Stomach (tissue), 9 donors: ENCODE measurements around the gene GPD2. TPM values are rescaled to one million over a fixed set of nuclear protein-coding genes. Genes with fewer than 3 reads are reported as not detected.

ENCODE experiments used
- DNase-seq, 2 donors: peaks; one replicate each; pipeline versions ENCODE4 v3.0.0 to v3.0.0-alpha.2; 2013 to 2019
- H3K27ac ChIP-seq, 5 donors: fragments of 200-600 bp in 4 of 5; sonication (generic) in 4 of 5; one replicate each; pipeline ENCODE4 v1.5.1; 2013 to 2019; ENCODE audit warnings: mild to moderate bottlenecking in 1 of 5, moderate library complexity in 1 of 5
- H3K27me3 ChIP-seq, 3 donors: fragments of 200-600 bp; sonication (generic); one replicate each; pipeline ENCODE4 v1.5.1; 2017 to 2019; ENCODE audit warnings: mixed run types in 1 of 3
- H3K36me3 ChIP-seq, 4 donors: fragments of 200-600 bp; sonication (generic); 1 replicate in 3 of 4; 2 replicates in 1 of 4; pipeline ENCODE4 v1.5.1; 2016 to 2019
- H3K4me1 ChIP-seq, 4 donors: fragments of 200-600 bp; sonication (generic); one replicate each; pipeline ENCODE4 v1.5.1; 2016 to 2019
- H3K4me3 ChIP-seq, 4 donors: fragments of 200-600 bp; sonication (generic) in 3 of 4; one replicate each; pipeline ENCODE4 v1.5.1; 2016 to 2019; ENCODE audit warnings: mild to moderate bottlenecking in 1 of 4
- H3K9me3 ChIP-seq, 4 donors: fragments of 200-600 bp; sonication (generic); one replicate each; pipeline ENCODE4 v1.5.1; 2016 to 2019
- EP300 ChIP-seq: sonication (generic); formaldehyde crosslinking; IDR thresholded peaks from one replicate; pipeline ENCODE4 v1.6.1; 2017; ENCODE audit warnings: antibody characterized with exemption
- POLR2A ChIP-seq, 4 donors: fragments of 450-650 bp; IDR thresholded peaks; one replicate each; pipeline ENCODE4 v1.6.1; 2016; ENCODE audit warnings: antibody characterized with exemption in 4 of 4, control low read depth in 2 of 4, mild to moderate bottlenecking in 1 of 4, moderate library complexity in 1 of 4
- POLR2AphosphoS5 ChIP-seq, 3 donors: sonication (generic); formaldehyde crosslinking; IDR thresholded peaks; one replicate each; pipeline ENCODE4 v1.6.1; 2016; ENCODE audit warnings: antibody characterized with exemption in 3 of 3
- WGBS, 5 donors: extraction: QIAGEN DNeasy Blood & Tissue Kit in 3 of 5; methylation state at CpG; one replicate each; pipeline versions ENCODE4 v1.1.5 to v1.1.7; 2013 to 2018; 5-methylcytosine and 5-hydroxymethylcytosine counted together
- intact Hi-C: fragments of 100-400 bp; cut with DNase I; formaldehyde crosslinking; loops from one replicate; pipeline ENCODE4 v1.15.1; 2023; ENCODE audit warnings: low total_unique reads
- polyA plus RNA-seq, 3 donors: library from polyadenylated mRNA; stranded (reverse); fragments of 200-250 nt; gene quantifications; one replicate each; pipeline ENCODE4 v1.2.3, GENCODE V29; 2013
- total RNA-seq, 5 donors: library from RNA; depleted of rRNA; stranded (reverse); fragments of >200 nt; gene quantifications; one replicate each; pipeline versions ENCODE4 v1.1.0 to v1.2.3, GENCODE V29; 2014 to 2016
- TF ChIP-seq, protein P1 (sequence below), 7 experiments: fragments of 450-650 bp in 4 of 7; fragments of 200-600 bp in 3 of 7; sonication (generic) in 3 of 7; IDR thresholded peaks; one replicate each; pipeline ENCODE4 v1.5.1; 2016 to 2019; ENCODE audit warnings: antibody characterized with exemption in 7 of 7, control low read depth in 2 of 7, mild to moderate bottlenecking in 1 of 7
- donor health status: healthy with polysubstance abuse.
- donor health status: Bipolar disorder and iron deficiency.
- donor health status: healthy.

GPD2 gene
- total and polyA plus RNA-seq, 8 donors: 6.2 to 254 (median 11.5) TPM

GRCh38 chr2:156400706-156401678 is 35.2 kb upstream of the GPD2 start:
- Histone ChIP-seq H3K27me3 (no peaks in the 10 kb centered on the region), H3K4me1 (peaks cover 14 to 27% (median 16%) of the 10 kb centered on the region in 4 donors), H3K27ac (peak overlapping the region; percentile 88 to 97 (median 92)), H3K4me3 (peak overlapping the region; percentile 66 to 79 (median 72)), H3K36me3 (no peaks in the 10 kb centered on the region), H3K9me3 (no peaks in the 10 kb centered on the region)
- intact Hi-C loops: no loop called here
- no peak for TF ChIP-seq POLR2AphosphoS5 (IDR thresholded peaks at IDR 0.05)
- TF ChIP-seq, protein P1, sequence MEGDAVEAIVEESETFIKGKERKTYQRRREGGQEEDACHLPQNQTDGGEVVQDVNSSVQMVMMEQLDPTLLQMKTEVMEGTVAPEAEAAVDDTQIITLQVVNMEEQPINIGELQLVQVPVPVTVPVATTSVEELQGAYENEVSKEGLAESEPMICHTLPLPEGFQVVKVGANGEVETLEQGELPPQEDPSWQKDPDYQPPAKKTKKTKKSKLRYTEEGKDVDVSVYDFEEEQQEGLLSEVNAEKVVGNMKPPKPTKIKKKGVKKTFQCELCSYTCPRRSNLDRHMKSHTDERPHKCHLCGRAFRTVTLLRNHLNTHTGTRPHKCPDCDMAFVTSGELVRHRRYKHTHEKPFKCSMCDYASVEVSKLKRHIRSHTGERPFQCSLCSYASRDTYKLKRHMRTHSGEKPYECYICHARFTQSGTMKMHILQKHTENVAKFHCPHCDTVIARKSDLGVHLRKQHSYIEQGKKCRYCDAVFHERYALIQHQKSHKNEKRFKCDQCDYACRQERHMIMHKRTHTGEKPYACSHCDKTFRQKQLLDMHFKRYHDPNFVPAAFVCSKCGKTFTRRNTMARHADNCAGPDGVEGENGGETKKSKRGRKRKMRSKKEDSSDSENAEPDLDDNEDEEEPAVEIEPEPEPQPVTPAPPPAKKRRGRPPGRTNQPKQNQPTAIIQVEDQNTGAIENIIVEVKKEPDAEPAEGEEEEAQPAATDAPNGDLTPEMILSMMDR (IDR thresholded peaks at IDR 0.05): no peak
- no peak for TF ChIP-seq EP300
- no peak for TF ChIP-seq POLR2A (IDR thresholded peaks at IDR 0.05)
- 0 to 1% (median 1%) methylated on average over 19 of the region's 19 CpGs for WGBS, 5 donors
- peak; percentile 75 to 94 for DNase-seq

DNA sequence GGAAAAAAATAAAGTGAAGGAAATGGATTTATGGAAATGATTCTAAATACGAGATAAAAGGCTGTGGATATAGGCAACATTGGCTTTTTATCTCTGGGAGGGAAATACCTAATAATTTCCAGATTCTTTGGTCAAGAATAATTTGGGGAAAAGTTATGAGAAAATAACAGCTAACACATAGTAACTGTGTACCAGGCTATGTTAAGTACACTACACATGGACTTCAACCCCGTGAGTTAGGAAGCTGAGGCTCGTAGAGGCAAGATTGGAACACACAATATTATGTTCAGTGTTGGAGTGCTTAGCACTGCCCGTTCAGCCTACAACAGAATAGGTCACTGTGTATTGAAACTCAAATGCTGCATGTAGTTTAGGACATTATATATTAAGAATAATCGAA is 34.3 kb upstream of the GPD2 start:
- H3K4me3 ChIP-seq: no peak overlapping the region
- peaks cover 14 to 27% (median 16%) of the 10 kb centered on the region in 4 donors for H3K4me1 ChIP-seq
- no peaks in the 10 kb centered on the region for H3K27me3 ChIP-seq
- H3K27ac ChIP-seq: peak overlapping the region in 1 of 5 donors; percentile 97
- intact Hi-C loops: no loop called here
- no peaks in the 10 kb centered on the region for H3K36me3 ChIP-seq
- 55 to 70% (median 56%) methylated on average over 5 of the region's 5 CpGs for WGBS, 5 donors
- TF ChIP-seq EP300: no peak
- TF ChIP-seq, protein P1 (IDR thresholded peaks at IDR 0.05): no peak
- TF ChIP-seq POLR2AphosphoS5 (IDR thresholded peaks at IDR 0.05): no peak
- no peak for TF ChIP-seq POLR2A (IDR thresholded peaks at IDR 0.05)
- DNase-seq: peak in 1 of 2 donors; percentile 24
- H3K9me3 ChIP-seq: no peaks in the 10 kb centered on the region

DNA sequence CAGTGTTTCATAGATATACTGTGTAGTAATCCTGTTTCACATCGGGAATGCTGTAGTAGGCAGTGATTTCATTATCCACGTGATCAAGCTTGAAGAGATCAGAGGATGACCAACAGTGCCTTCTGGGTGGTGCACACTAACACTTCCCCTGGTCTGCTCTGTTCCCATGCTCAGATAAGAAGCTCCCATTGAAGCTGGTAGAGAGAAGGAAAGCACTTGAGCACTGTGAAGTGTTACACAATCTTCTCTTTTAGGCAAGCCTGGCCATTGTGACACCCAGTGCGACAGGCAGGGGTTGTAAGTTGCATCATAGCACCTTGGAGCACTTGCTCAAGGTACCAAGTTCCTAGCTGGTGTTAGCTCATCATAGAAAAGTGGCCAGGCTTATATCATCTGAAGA is 30.6 kb upstream of the GPD2 start:
- H3K4me3 ChIP-seq: no peak overlapping the region
- intact Hi-C loops: no loop called here
- H3K9me3 ChIP-seq: no peaks in the 10 kb centered on the region
- peak in 1 of 2 donors; percentile 25 for DNase-seq
- H3K4me1 ChIP-seq: peaks cover 0 to 6% (median 0%) of the 10 kb centered on the region in 4 donors
- no peaks in the 10 kb centered on the region for H3K27me3 ChIP-seq
- 53 to 81% (median 64%) methylated on average over 3 of the region's 3 CpGs for WGBS, 5 donors
- H3K36me3 ChIP-seq: no peaks in the 10 kb centered on the region
- H3K27ac ChIP-seq: no peak overlapping the region
- TF ChIP-seq EP300: no peak

DNA sequence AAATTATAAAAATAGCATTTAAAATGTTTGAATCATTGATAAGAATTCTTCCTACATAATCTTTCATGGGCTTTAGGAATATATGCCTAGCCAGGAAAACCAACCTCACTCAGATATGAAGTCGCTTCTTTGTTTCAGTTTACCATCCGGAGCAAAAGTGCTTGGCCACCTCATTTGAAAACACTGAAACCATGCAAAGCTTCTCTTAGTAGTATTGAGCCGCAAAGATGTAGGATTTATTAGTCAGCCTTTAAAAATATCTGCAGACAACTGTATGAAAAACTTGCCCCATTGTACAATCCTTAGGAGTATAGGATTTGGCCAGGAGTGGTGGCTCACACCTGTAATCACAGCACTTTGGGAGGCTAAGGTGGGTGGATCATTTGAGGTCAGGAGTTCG is 24.3 kb upstream of the GPD2 start:
- H3K4me3 ChIP-seq: no peak overlapping the region
- no peak overlapping the region for H3K27ac ChIP-seq
- no peak for DNase-seq
- WGBS, 5 donors: 91 to 97% (median 94%) methylated on average over 4 of the region's 4 CpGs
- intact Hi-C loops: no loop called here
- H3K4me1 ChIP-seq: no peaks in the 10 kb centered on the region
- H3K36me3 ChIP-seq: no peaks in the 10 kb centered on the region
- no peaks in the 10 kb centered on the region for H3K27me3 ChIP-seq
- TF ChIP-seq EP300 (no peak), POLR2A (IDR thresholded peaks at IDR 0.05) (no peak), POLR2AphosphoS5 (IDR thresholded peaks at IDR 0.05) (no peak)
- TF ChIP-seq, protein P1 (IDR thresholded peaks at IDR 0.05): no peak
- no peaks in the 10 kb centered on the region for H3K9me3 ChIP-seq
